GM19468 (cell line): Measurements from ENCODE around the gene FAM161A.
"Not testable (repeated sequence)": the region's sequence is repeated elsewhere in the genome, so short reads cannot be mapped to it uniquely, and the experiment has no call there.

Experiments used
- ATAC-seq: cut with Tn5 transposase; IDR thresholded peaks from one replicate; pipeline ENCODE4 v1.9.1; 2021; ENCODE audit warnings: mild to moderate bottlenecking, moderate library complexity, moderate number of reproducible peaks; ENCODE audit not compliant: unreplicated experiment; ENCODE audit errors: extremely low read depth

The FAM161A gene

GRCh38 chr2:61853847-61854563 lies at the start of gene FAM161A:
TSS of gene FAM161A (minus strand) at chr2:61854060. CDS start at chr2:61854041, 19 bp downstream.
- ATAC-seq = peak; percentile 46

- ATAC-seq = no peak
Observed at GRCh38 chr2:61900281-61900680, 46.4 kb upstream of the FAM161A start.

- ATAC-seq = no peak
Observed at GRCh38 chr2:61898810-61899209, 45.0 kb upstream of the FAM161A start.

- peak; percentile 49 for ATAC-seq
Observed at GRCh38 chr2:61888267-61889055, 34.6 kb upstream of the FAM161A start, which contains the start of gene CCT4. TSS of gene CCT4 (minus strand) at chr2:61888656. CDS start at chr2:61888507, 149 bp downstream.

GRCh38 chr2:61887717-61888266 lies 33.9 kb upstream of the FAM161A start:
- ATAC-seq = no peak

- ATAC-seq = no peak
Observed at GRCh38 chr2:61885896-61886603, 32.2 kb upstream of the FAM161A start.

GRCh38 chr2:61882850-61883249 lies 29.0 kb upstream of the FAM161A start:
- no peak for ATAC-seq

- ATAC-seq = not testable (repeated sequence)
Observed at GRCh38 chr2:61879351-61879750, 25.5 kb upstream of the FAM161A start.

- ATAC-seq = no peak
Observed at GRCh38 chr2:61878761-61879160, 24.9 kb upstream of the FAM161A start.

- ATAC-seq = no peak
Observed at GRCh38 chr2:61877571-61878245, 23.8 kb upstream of the FAM161A start.

- no peak for ATAC-seq
Observed at GRCh38 chr2:61876400-61876799, 22.5 kb upstream of the FAM161A start.

- not testable (repeated sequence) for ATAC-seq
Observed at GRCh38 chr2:61866482-61867089, 12.7 kb upstream of the FAM161A start.

- no peak for ATAC-seq
Observed at GRCh38 chr2:61862085-61862484, 8.2 kb upstream of the FAM161A start.

GRCh38 chr2:61857224-61857623 lies 3.4 kb upstream of the FAM161A start:
- no peak for ATAC-seq

GRCh38 chr2:61855318-61855613 lies 1.4 kb upstream of the FAM161A start:
- ATAC-seq = no peak

- peak; percentile 94 for ATAC-seq
Observed at GRCh38 chr2:61854564-61855317, 881 bp upstream of the FAM161A start.

GRCh38 chr2:61853086-61853846 lies 594 bp downstream of the FAM161A start:
- ATAC-seq = peak; percentile 25

GRCh38 chr2:61851270-61851669 lies 2.6 kb downstream of the FAM161A start:
- ATAC-seq = not testable (repeated sequence)
